Stimulated activated CD8-positive, alpha-beta memory T cell treated with anti-CD3 and anti-CD28 coated beads, Interleukin-7, amount 100 ng/mL, for 48 hours (primary cell): ENCODE measurements around the gene CUL7.
"Not testable (repeated sequence)": the region's sequence is repeated elsewhere in the genome, so short reads cannot be mapped to it uniquely, and the experiment has no call there.

ENCODE experiments used
- DNase-seq, 2 donors: peaks; one replicate each; pipeline ENCODE4 v3.0.0-alpha.2; 2020; ENCODE audit warnings: low read depth in 1 of 2; ENCODE audit errors: extremely low read depth in 1 of 2

Gene CUL7

GRCh38 chr6:43053545-43054205 is at the start of gene CUL7:
Gene CUL7 (minus strand): TSS chr6:43053851. CDS start chr6:43052788, 1,063 bp downstream.
- DNase-seq = peak; percentile 85 to 90

- DNase-seq = no peak
Observed at GRCh38 chr6:43101497-43101896, 47.8 kb upstream of the CUL7 start.

- DNase-seq = no peak
Observed at GRCh38 chr6:43097502-43097901, 43.9 kb upstream of the CUL7 start.

GRCh38 chr6:43097098-43097489 is 43.4 kb upstream of the CUL7 start:
- no peak for DNase-seq

GRCh38 chr6:43096451-43097097 is 42.9 kb upstream of the CUL7 start:
- DNase-seq = no peak

GRCh38 chr6:43095939-43096338 is 42.3 kb upstream of the CUL7 start:
- no peak for DNase-seq

GRCh38 chr6:43093436-43094289 is 40.0 kb upstream of the CUL7 start:
- no peak for DNase-seq

- no peak for DNase-seq
Observed at GRCh38 chr6:43092635-43093034, 39.0 kb upstream of the CUL7 start.

GRCh38 chr6:43091436-43091991 is 37.9 kb upstream of the CUL7 start:
- no peak for DNase-seq

GRCh38 chr6:43091020-43091419 is 37.4 kb upstream of the CUL7 start:
- DNase-seq = no peak

GRCh38 chr6:43090559-43090956 is 36.9 kb upstream of the CUL7 start:
- DNase-seq = no peak

GRCh38 chr6:43089874-43090558 is 36.4 kb upstream of the CUL7 start:
- no peak for DNase-seq

- DNase-seq = no peak
Observed at GRCh38 chr6:43089467-43089866, 35.8 kb upstream of the CUL7 start.

GRCh38 chr6:43088654-43089056 is 35.0 kb upstream of the CUL7 start:
- DNase-seq = no peak

GRCh38 chr6:43086022-43086658 is 32.5 kb upstream of the CUL7 start:
- DNase-seq = no peak

GRCh38 chr6:43082806-43083655 is 29.4 kb upstream of the CUL7 start:
- DNase-seq = no peak

- DNase-seq = not testable (repeated sequence)
Observed at GRCh38 chr6:43081922-43082321, 28.3 kb upstream of the CUL7 start.

GRCh38 chr6:43081043-43081442 is 27.4 kb upstream of the CUL7 start:
- DNase-seq = no peak

GRCh38 chr6:43078691-43079090 is 25.0 kb upstream of the CUL7 start:
- no peak for DNase-seq
